PC-9 (cell line): ENCODE data around the gene CPED1. TPM values are rescaled to one million over a fixed set of nuclear protein-coding genes. Genes with fewer than 3 reads are reported as not detected.

Experiments used
- BruUV-seq: library from RNA; stranded (reverse); fragments of 400-500 nt; replicated peaks from 2 replicates; lab custom pipeline; 2021; lab: Mats Ljungman, UMichigan
- CTCF ChIA-PET: fragments of 300-600 bp; sonication (Branson Sonifier 250); formaldehyde crosslinking; loops from one replicate; lab custom pipeline; 2022; ENCODE audit warnings: antibody characterized with exemption; lab: Charles Lee
- POLR2A ChIA-PET: fragments of 300-600 bp; sonication (Branson Sonifier 250); formaldehyde crosslinking; loops from one replicate; lab custom pipeline; 2022; ENCODE audit warnings: antibody characterized with exemption; ENCODE audit not compliant: unreplicated experiment; lab: Charles Lee
- DNase-seq, 2 experiments: peaks; one replicate each; pipeline versions ENCODE4 v3.0.0 to v3.0.0-alpha.2; 2015 to 2022; ENCODE audit warnings: mixed read lengths in 1 of 2
- H2AFZ ChIP-seq: fragments of 200-600 bp; sonication (generic); 2 replicates; pipeline ENCODE4 v1.8.1; 2017; ENCODE audit warnings: antibody characterized with exemption
- H3F3A ChIP-seq: fragments of 200-600 bp; sonication (generic); 2 replicates; pipeline ENCODE4 v1.8.1; 2017; ENCODE audit warnings: antibody characterized with exemption, mild to moderate bottlenecking, low read depth; ENCODE audit not compliant: insufficient read depth
- H3K27ac ChIP-seq: fragments of 200-600 bp; sonication (generic); 2 replicates; pipeline ENCODE4 v1.6.1; 2016; ENCODE audit warnings: mixed run types
- H3K27me3 ChIP-seq: fragments of 200-600 bp; sonication (generic); 2 replicates; pipeline ENCODE4 v1.6.1; 2016; ENCODE audit warnings: low read depth, mixed run types; ENCODE audit not compliant: insufficient read depth
- H3K36me3 ChIP-seq: fragments of 200-600 bp; sonication (generic); 2 replicates; pipeline ENCODE4 v1.6.1; 2016; ENCODE audit warnings: low read depth, mixed run types
- H3K4me1 ChIP-seq: fragments of 200-600 bp; sonication (generic); replicated peaks from 2 replicates; pipeline ENCODE4 v1.6.1; 2016; ENCODE audit warnings: mixed run types; ENCODE audit not compliant: insufficient read depth
- H3K4me2 ChIP-seq: fragments of 200-600 bp; sonication (generic); 2 replicates; pipeline ENCODE4 v1.6.1; 2017; ENCODE audit warnings: mixed run types
- H3K4me3 ChIP-seq: fragments of 200-600 bp; sonication (generic); 2 replicates; pipeline ENCODE4 v1.6.1; 2016; ENCODE audit warnings: mixed run types
- H3K79me2 ChIP-seq: fragments of 200-600 bp; sonication (generic); 2 replicates; pipeline ENCODE4 v1.6.1; 2017; ENCODE audit warnings: low read depth, mixed run types
- H3K9me2 ChIP-seq: fragments of 200-600 bp; sonication (generic); 2 replicates; pipeline ENCODE4 v1.8.1; 2017; ENCODE audit warnings: mild to moderate bottlenecking; ENCODE audit not compliant: insufficient read depth
- H3K9me3 ChIP-seq: fragments of 200-600 bp; sonication (generic); 2 replicates; pipeline ENCODE4 v1.8.1; 2016; ENCODE audit warnings: low read depth; ENCODE audit not compliant: insufficient read depth
- H4K20me1 ChIP-seq: fragments of 200-600 bp; sonication (generic); 2 replicates; pipeline ENCODE4 v1.8.1; 2017; ENCODE audit not compliant: insufficient read depth
- EZH2 ChIP-seq: fragments of 200-600 bp; sonication (generic); IDR thresholded peaks from 2 replicates; pipeline ENCODE4 v1.8.0; 2017; ENCODE audit warnings: antibody characterized with exemption, low read depth
- intact Hi-C: fragments of 100-400 bp; cut with micrococcal nuclease; formaldehyde crosslinking; loops from one replicate; pipeline ENCODE4 v1.10.0; 2022; ENCODE audit not compliant: unreplicated experiment
- total RNA-seq: library from RNA; stranded (reverse); gene quantifications from 2 replicates; pipeline ENCODE4 v1.2.3, GENCODE V29; 2021
- TF ChIP-seq, protein P1 (sequence below): fragments of 200-600 bp; sonication (generic); conservative IDR thresholded peaks from 2 replicates; pipeline ENCODE4 v1.6.1; 2017; ENCODE audit warnings: mixed run types, antibody characterized with exemption, mild to moderate bottlenecking, moderate library complexity

CPED1 gene
- total RNA-seq, 1 experiment from 2014 or later: 2.4 TPM

DNA sequence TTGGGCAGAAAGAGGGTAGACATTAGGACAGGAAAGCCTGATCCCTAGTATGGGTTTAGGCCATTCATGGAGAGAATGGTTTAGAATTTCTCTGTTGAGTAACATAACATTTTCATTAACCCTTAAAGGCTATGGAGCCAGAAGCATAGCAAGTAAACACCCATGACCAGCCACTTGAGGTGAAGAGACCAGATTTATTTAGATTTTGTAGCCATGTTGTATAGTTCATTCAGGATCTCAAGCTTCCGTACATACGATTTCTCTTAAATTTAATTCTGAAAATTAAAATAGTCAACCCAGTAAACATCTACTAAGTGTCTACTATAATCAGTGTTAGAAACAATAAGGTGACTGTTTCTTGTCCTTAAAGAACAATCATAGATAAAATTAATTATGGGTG is 51.5 kb downstream of the CPED1 start:
- no peaks in the 10 kb centered on the region for H3K9me2 ChIP-seq
- no TSS peak for BruUV-seq
- no peak overlapping the region for H3K27ac ChIP-seq
- CTCF ChIA-PET: no interaction called here
- H3K36me3 ChIP-seq: no peaks in the 10 kb centered on the region
- intact Hi-C loops: no loop called here
- H2AFZ ChIP-seq: no peak overlapping the region
- H3K9me3 ChIP-seq: no peaks in the 10 kb centered on the region
- no peak overlapping the region for H3K4me2 ChIP-seq
- POLR2A ChIA-PET: no interaction called here
- no peak for DNase-seq
- TF ChIP-seq, protein P1, sequence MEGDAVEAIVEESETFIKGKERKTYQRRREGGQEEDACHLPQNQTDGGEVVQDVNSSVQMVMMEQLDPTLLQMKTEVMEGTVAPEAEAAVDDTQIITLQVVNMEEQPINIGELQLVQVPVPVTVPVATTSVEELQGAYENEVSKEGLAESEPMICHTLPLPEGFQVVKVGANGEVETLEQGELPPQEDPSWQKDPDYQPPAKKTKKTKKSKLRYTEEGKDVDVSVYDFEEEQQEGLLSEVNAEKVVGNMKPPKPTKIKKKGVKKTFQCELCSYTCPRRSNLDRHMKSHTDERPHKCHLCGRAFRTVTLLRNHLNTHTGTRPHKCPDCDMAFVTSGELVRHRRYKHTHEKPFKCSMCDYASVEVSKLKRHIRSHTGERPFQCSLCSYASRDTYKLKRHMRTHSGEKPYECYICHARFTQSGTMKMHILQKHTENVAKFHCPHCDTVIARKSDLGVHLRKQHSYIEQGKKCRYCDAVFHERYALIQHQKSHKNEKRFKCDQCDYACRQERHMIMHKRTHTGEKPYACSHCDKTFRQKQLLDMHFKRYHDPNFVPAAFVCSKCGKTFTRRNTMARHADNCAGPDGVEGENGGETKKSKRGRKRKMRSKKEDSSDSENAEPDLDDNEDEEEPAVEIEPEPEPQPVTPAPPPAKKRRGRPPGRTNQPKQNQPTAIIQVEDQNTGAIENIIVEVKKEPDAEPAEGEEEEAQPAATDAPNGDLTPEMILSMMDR: no peak
- TF ChIP-seq EZH2: no peak
- peaks cover 8% of the 10 kb centered on the region; the same call in 1 of the 2 replicates for H3K4me1 ChIP-seq
- H3F3A ChIP-seq: no peaks in the 10 kb centered on the region
- no peaks in the 10 kb centered on the region for H3K27me3 ChIP-seq
- H3K79me2 ChIP-seq: no peaks in the 10 kb centered on the region
- H3K4me3 ChIP-seq: no peak overlapping the region
- no peaks in the 10 kb centered on the region for H4K20me1 ChIP-seq

DNA sequence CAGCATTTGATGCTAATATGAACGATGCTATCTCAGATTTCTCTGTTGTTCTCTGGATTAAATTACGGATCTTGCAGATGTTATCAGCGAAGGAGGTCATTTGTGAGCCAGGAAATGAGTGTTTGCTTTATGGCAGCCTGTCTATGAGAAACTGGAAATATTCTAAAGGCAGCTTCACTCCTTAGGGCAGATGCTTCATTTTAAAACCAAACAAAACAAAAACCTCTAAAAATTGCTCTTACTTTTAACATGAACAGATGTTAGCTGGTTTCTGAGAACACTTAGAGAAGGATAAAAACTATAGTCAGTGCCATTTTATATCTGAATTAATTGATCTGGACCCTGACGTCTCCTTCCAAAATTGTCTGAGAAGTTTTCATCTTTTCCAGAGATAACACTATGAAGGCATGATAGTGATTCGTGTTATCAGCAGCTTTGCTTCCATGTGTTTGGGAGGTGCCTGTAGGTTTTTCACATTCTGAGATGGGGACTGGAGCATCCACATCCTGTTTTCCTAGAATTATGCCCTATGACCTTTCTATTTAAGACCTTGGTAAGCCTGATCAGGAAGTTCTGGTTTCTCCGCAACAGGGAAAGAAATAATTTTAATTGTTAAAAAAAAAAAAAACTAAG is 53.1 kb downstream of the CPED1 start:
- ChIA-PET CTCF (no interaction called here), POLR2A (no interaction called here)
- DNase-seq: no peak
- peaks cover 8% of the 10 kb centered on the region; the same call in 1 of the 2 replicates for H3K4me1 ChIP-seq
- no peak overlapping the region for H3K4me2 ChIP-seq
- H3K79me2 ChIP-seq: no peaks in the 10 kb centered on the region
- H3K36me3 ChIP-seq: no peaks in the 10 kb centered on the region
- H3K9me3 ChIP-seq: no peaks in the 10 kb centered on the region
- TF ChIP-seq EZH2: no peak
- H3K9me2 ChIP-seq: no peaks in the 10 kb centered on the region
- no peaks in the 10 kb centered on the region for H3K27me3 ChIP-seq
- no TSS peak for BruUV-seq
- H4K20me1 ChIP-seq: no peaks in the 10 kb centered on the region
- no peaks in the 10 kb centered on the region; the same call in 1 of the 2 replicates for H3F3A ChIP-seq
- H3K4me3 ChIP-seq: no peak overlapping the region
- intact Hi-C loops: no loop called here
- H2AFZ ChIP-seq: no peak overlapping the region
- no peak overlapping the region for H3K27ac ChIP-seq

DNA sequence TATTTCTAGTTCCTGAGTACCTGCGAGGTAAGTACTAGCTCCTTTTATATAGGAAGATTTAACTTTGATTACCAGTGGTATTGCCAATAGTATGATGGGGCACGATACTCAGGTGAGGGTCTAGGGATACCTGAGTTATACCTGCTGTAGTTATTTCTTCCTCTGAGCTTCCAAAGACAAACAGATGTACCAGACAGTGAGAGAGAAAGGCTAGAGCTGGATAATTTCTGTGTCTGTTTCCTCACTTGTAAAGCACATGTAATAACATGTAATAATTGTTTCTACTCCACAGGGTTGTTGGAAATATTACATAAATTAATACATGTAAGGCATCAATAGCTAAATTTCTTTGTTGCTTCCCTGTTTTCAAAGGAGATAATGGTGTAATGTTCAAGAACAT is 53.7 kb downstream of the CPED1 start:
- BruUV-seq: no TSS peak
- no peak overlapping the region; the same call in 1 of the 2 replicates for H2AFZ ChIP-seq
- peaks cover 8% of the 10 kb centered on the region; the same call in 1 of the 2 replicates for H3K4me1 ChIP-seq
- no peaks in the 10 kb centered on the region for H3K79me2 ChIP-seq
- no peaks in the 10 kb centered on the region for H4K20me1 ChIP-seq
- H3K36me3 ChIP-seq: no peaks in the 10 kb centered on the region
- no peak overlapping the region for H3K27ac ChIP-seq
- no peaks in the 10 kb centered on the region; the same call in 1 of the 2 replicates for H3K9me3 ChIP-seq
- intact Hi-C loops: no loop called here
- H3K27me3 ChIP-seq: no peaks in the 10 kb centered on the region
- H3K9me2 ChIP-seq: no peaks in the 10 kb centered on the region
- H3K4me2 ChIP-seq: no peak overlapping the region
- CTCF ChIA-PET: interaction anchor here (0.7 kb wide), 1 partner anchor 9 kb away, joined by 3 read pairs; no protein-coding TSS in a partner anchor
- H3K4me3 ChIP-seq: no peak overlapping the region
- H3F3A ChIP-seq: no peaks in the 10 kb centered on the region; the same call in 1 of the 2 replicates
- no peak for DNase-seq
- no peak for TF ChIP-seq EZH2
- TF ChIP-seq, protein P1: no peak
- POLR2A ChIA-PET: no interaction called here
